Measurements from ENCODE around the gene CYB561D2.

The CYB561D2 gene

DNA sequence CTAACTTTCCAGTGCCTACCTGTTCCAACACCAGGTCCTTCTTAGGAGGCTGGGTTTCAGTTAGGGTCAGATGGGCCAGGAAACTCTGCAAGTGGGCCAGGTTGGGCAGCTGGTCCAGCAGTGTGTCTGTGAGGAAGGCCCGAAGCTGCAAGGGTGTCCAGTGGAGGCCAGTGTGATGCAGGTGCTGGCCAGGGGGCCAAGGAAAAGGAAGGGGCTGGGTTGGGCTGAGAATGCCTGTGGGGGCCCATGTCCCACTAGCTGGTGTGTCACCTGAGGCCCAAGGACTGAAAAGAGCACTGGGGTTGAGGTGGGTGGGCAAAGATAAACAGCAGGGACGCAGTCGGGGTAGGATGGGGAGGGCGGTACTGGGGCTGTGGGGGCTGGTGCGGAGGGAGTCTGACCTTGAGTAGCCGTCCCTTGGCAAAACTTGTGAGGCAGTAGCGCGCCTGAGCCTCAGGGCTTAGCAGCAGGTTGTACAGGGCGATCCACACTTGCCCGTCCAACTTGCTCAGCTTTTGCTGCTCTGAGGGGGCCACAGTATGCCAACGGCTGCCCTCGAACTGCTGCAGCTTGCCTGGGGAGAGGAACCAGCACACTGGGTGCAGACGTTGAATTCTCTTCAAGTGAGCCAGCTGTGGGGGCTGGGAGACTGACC is 8.5 kb upstream of the CYB561D2 start:
- no peak for DNase-seq (ENCODE audit: low spot score)

DNA sequence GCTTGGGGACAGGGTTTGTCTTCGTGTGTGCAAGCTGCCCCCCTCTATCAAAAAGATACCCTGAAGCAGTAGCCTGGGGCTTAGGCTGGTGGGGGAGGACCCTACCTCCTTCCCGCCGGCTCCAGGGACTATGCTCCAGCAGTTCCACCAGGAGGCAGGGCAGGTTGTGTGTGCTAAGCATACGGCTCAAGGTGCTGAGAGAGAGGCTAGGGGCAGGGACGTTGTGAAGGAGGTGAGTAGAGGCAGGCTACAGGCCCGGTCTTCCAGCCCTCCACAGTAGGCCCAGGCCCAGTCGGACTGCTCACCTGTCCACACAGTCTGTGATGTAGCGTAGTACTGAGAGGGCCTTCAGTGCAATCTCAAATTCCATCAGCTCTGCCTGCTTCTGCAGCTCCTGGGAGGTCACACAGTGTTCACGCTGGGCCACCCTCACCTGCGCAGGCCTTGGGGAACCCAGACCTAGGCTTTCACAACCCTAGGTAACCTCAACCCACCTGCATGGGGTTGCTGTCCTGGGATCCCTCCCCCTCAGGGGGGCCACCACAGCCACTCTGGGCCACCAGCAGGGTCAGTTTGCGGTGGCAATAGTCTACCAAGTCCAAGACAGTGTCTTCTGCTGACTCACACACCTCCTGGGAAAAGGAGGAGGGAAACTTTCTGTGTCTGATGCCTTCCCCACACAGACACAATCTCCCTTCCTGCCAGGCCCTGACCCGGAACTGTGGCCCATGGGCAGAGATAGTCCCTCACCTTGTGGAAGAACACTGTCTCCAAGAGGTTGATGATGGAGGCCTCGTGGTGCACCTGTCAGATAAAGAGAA is 7.6 kb upstream of the CYB561D2 start:
- no peak for DNase-seq (ENCODE audit: low spot score)

DNA sequence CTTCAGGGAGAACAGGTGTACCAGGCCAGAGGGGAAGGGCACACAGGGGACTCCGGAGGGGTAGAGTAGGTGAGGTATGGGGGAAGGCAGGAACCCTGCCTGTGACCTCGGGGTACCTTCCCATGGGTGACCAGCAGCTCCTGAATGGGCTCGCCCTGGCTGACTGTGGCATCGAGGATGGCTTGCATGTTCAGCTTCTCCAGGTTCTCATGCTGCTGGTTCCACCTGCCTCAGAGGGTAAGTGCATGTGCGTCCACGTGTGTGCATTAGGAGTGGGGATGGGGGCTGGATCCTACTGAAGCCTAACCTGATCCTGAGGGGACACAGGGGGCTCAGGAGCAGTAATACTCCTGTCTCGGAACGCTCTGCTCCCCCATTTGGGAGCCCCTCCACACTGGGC is 5.7 kb upstream of the CYB561D2 start:
- DNase-seq (ENCODE audit: low spot score) = no peak

DNA sequence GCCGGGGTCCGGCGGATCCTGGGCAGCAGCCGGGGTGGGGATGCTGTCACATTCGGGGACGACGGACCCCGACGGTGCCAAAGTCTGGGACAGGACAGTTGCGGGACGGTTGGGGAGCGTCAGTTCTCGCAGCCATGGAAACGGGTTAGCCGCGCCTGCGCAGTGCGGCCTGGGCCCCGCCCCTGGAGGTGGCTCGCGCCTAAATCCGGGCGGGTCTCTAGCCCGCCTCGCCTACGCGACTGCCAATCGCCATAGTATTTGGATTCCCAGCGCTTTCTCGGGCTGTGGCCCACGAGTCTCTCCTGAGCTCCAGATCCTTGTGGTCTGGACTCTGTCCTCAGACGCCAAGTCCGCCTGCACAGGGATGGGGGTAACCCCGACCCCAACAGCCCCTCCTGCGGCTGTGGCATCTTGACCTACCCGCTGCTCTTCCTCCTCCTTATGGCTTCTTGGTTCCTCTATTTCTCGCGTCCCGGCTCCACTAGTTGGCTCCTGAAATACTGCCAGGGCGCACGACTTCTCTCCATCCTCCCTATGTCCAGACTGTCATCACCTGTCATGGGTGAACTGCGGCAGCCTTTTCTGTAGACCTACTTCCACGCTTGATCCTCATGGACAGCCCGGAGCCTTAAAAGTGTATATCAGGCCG is 5.0 kb upstream of the CYB561D2 start, which contains the start of gene ZMYND10:
Gene ZMYND10, minus strand, starts transcription at position 147 of the 649 bp plus-strand sequence. CDS start 153 bp downstream, outside the sequence.
- DNase-seq (ENCODE audit: low spot score) = no peak

DNA sequence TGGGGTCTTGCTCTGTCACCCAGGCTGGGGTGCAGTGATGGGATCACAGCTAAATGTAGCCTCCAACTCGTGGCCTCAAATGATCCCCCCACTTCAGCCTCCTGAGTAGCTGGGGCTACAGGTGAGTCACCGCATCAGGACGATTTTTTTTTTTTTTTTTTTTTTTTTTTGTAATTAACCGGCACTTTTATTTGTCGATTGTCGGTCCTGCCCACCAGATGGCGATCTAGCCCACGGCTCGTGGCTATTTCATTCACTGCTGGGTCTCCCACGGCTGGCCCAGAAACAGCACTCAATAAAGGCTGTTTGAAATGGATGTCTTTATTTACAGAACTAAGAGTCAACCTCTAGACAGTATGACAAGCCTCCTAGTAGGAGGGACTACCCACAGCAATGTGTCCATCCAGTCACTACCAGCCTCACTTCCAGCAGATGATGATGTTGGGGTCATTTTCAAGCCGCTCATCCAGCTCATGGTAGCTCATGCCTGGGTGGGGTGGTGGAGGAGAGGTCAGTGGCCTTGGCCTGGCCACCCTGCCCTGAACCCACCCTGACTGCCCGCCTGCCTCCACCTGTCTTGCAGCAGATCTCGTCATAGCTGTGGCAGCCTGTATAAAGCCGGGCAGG is 3.4 kb upstream of the CYB561D2 start:
- peak; percentile 77 for DNase-seq (ENCODE audit: low spot score)

DNA sequence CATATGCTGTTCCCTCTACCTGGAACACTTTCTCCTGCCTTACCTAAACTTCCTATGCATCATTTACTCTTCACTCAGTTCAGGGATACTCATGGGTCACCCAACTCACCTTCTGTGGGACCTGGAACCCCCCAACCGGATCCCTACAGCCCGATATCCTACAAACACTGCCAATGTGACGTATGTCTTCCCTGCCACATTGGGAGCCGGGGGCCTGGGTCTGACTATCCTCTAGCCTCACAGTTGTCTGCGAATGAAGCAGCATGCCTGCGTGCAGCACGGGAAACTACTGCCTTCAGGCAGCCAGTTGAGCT is 492 bp upstream of the CYB561D2 start:
- no peak for DNase-seq (ENCODE audit: low spot score)

DNA sequence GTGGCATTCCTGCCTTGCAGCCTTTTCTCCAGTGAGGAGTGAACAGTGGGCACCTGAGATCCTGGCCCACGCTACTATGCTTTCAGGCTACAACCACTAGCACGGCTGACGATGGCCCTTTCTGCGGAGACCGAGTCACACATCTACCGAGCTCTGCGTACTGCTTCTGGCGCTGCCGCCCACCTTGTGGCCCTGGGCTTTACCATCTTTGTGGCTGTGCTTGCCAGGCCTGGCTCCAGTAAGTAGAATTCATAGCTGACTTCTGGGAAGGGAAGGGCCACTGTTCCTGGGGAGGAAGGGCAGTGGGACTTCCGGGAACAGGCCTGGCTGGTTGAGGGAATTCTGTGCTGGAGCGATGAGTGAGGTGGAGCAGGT is 648 bp downstream of the CYB561D2 start:
- DNase-seq (ENCODE audit: low spot score) = no peak

DNA sequence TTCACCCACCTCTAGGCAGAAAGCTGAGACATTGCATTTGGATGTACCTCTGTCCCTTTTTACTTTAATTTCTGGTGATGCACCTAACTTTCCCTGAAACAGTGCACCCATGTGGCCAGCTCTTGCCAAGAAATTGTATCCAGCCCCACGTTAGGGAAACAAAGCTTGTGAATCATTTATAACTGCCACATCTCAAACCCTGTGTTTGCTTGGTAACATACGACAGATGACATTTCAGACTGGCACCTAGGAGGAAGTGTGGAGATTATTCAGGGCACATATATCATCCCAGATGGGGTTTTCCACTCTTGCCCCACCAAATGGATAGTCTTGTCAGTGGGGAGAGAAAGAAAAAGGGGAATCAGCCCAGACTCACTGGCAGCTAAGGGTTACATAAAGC is 2.1 kb downstream of the CYB561D2 start:
- DNase-seq (ENCODE audit: low spot score) = peak; percentile 82

DNA sequence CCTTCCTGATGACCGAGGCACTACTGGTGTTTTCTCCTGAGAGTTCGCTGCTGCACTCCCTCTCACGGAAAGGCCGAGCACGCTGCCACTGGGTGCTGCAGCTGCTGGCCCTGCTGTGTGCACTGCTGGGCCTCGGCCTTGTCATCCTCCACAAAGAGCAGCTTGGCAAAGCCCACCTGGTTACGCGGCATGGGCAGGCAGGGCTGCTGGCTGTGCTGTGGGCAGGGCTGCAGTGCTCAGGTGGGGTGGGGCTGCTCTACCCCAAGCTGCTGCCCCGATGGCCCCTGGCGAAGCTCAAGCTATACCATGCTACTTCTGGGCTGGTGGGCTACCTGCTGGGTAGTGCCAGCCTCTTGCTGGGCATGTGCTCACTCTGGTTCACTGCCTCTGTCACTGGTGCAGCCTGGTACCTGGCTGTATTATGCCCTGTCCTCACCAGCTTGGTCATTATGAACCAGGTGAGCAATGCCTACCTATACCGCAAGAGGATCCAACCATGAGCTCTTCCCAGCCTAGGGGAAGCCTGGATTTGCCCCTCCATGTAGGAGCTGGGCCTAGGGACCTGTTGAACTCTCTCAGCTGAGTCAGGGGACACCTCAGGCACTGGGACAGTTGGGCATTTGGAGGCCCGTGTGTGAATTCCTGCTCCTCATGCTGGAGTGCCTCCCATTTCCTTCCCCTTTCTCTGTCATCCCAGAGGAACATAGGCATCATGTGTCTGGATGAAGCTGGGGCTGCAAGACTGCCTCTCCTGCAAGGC is 2.8 kb downstream of the CYB561D2 start:
- DNase-seq (ENCODE audit: low spot score) = no peak

DNA sequence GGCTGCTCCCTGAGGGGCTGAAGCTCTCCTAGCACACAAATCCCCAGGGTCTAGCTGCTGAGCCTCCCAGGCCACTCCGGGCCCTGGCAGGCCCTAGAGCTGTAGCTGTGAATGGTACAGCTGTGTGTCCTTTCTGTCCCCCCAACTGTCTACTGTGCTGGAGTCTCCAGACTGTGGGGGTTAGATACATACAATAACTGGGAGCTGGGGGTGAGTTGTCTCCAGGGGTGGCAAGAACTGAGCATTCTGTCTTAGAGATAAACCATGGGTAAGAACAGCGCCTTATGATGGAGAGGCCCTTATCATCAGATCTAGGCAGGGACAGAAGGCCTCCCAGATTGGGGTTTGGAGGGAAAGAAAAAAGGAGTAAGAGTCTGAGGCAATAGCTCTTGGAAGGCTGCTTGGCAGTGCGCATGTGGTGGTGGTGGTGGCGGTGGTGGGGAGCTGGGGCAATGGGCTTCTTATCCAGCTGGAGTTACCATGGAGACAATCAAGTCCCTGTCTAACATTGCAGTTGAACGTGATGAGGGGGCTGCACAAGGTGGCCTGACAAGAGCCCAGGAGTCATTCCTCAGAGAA is 3.6 kb downstream of the CYB561D2 start:
- no peak for DNase-seq (ENCODE audit: low spot score)

DNA sequence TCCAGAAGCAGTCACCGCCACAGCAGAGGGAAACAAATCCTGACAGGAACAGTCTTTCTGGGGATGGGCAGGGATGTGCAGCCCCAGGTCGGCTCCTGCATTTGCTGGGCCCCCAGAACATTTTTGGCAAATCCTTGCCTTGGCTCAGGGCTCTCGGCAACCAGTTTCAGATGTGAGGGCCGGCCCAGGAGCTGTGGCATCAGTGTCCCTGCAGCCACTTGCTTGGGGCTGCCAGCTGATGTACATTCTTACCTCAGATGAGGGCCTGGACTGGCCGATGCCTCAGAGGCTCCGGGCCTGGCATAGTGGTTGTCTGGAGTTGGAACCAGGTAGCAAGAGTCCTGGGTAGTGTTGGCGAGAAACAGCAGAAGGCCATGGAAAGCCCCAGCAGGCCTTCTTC is 4.2 kb downstream of the CYB561D2 start:
- no peak for DNase-seq (ENCODE audit: low spot score)

DNA sequence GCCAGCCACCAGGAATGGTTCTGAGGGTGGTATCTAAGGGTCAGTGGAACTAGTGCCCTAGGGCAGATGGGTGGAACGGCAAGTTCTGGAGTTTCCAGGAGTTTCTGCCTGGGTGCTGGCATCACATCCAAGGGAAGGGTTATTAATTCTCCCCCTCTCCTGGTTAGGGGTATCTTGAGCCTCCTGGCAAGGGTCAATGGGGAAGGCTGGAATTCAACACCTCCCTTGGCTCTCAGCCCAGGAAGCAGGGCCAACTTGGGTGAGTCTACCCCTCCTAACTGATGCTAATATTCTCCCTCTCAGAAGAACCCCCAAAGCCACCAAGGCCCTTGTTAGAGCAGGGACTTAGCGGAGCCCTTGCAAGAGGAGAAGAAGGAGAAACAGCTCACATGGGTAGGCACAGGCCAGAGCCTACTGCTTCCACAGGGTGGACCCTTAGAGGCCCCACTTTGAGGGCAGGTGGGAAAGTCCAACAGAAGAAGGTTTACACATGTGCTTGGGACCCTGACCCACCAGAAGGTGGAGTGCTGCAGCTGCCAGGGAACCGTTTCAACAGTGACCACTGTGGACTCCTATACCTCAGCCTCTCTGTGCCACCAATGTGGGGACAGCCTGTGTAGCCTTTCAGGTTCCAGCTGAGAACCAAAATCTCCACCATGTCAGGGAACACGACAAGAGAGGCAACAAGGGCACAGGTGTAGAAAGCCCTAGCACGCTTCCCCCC is 5.3 kb downstream of the CYB561D2 start:
- DNase-seq (ENCODE audit: low spot score) = no peak

DNA sequence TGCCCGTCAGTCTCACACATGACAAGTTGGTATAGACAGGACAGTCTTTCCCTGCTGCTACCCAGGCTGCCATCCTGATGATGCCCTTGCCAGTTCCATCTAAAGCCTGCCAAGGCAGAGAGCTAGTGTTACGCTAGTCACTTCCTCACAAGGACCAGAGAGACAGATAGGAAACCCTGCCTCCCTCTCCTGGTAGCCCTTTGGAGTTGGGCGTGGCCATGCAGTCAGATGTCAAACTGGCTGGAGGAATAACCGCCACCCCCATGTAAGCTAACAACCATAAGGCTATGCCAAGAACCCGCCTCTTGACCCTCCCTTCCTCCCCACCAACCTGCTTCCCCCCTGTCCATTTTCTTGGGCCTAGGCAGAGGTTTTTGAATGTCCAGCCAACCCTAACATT is 5.9 kb downstream of the CYB561D2 start:
- peak; percentile 67 for DNase-seq (ENCODE audit: low spot score)

DNA sequence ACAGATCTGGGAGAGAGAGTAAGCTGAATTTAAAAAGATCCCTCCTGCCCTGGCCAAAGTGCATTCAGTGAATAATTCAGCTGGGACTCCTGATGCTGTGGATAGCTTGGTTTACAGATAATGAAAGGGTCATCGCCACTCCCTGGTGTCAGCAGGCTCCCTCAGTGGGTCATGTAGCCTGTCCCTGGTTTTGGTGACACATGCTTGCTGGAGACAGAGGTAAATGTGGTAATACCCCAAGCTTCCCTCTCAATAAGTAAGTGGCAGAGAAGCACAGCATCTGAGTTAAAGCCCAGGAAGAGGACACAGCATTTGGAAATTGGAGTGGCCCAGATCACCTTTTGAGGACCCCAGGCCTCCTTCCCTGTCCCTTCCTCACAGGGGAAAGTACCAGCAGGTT is 6.8 kb downstream of the CYB561D2 start:
- DNase-seq (ENCODE audit: low spot score) = peak; percentile 46

DNA sequence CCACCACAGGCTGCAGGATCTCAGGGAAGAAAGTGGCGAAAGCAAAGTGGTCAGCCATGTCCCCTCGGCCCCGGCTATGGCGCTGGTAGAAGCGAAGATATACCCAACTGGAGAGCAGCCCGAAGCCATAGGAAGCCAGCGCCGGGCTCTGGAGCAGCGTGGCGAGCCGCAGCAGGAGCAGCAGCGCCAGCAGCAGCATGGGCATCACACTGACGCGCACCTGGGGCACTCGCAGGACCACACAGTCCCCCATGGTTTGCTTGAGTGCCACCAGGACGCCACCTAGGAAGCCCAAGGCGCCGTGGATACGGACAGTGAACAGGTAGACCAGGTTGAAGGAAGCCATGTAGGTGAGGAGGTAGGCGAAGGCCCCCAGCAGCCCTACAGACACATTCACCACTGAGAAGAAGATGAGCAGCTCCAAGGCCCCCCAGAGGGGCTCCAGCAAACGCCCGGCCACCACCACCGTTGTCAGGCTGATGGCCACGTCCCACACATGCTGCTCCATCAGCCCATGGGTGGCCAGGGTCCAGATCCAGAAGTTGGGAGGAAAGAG is 7.8 kb downstream of the CYB561D2 start:
- DNase-seq (ENCODE audit: low spot score) = peak; percentile 36

DNA sequence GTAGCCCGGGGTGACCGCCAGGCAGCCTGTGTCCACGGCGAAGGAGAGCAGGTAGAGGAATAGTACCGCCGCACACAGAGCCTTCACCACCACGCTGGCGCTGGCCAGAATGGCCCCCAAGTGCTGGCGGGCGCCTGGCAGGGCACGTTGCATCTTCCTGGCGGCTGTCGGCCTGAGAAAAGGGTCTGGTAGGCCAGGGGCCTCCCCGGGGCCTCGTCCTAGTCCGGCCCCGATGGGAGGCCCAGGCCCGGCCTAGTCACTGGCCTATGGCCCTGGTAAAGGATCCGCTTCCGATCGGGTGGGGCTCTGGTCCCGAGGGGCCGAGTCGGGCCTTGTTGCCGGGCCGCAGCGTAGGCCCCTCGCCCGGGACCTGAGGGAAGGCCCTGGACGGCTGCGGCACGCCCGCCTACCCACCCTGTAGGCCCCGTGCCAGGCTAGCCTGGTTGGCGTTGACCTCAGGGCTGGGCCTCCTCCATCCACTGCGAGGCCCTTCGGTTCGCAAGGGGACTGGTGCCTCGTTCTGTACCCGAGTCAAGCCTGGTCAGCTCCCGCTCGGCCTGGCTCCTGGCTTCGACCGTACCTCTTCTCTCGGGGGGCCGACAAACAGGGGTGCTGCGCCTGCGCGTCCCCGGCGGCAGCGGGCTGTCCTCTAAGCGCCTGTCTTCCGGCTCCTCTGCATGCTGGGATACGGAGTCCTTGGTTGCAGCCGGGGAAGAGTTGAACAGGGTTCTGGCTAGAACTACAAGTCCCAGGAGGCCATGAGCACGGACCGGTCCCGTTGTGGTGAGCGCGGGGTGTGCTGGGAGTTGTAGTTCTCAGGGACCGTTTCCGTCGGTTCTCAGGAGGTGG is 8.5 kb downstream of the CYB561D2 start, which contains the start of gene TMEM115:
Gene TMEM115, minus strand, starts transcription at position 611 of the 849 bp plus-strand sequence. Its CDS starts 458 bp downstream, at position 153.
- peak; percentile 99 for DNase-seq (ENCODE audit: low spot score)

DNA sequence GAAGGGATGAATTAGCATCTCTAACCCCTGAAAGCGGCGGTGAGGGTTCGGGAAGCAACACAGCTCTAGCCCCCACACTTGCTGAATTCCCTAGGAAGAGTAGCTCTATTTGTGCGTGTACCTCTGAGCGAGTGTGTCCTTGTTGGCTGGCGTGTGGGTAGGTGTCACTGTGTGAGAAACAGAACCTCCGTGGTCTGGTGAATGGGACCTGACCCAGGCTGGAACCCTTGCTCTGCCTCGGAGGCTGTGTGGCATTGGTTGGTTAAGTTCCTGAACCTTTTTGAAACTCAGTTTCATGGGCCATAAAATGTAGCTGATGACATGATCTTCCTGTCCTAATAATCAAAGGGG is 9.1 kb downstream of the CYB561D2 start:
- no peak for DNase-seq (ENCODE audit: low spot score)

DNA sequence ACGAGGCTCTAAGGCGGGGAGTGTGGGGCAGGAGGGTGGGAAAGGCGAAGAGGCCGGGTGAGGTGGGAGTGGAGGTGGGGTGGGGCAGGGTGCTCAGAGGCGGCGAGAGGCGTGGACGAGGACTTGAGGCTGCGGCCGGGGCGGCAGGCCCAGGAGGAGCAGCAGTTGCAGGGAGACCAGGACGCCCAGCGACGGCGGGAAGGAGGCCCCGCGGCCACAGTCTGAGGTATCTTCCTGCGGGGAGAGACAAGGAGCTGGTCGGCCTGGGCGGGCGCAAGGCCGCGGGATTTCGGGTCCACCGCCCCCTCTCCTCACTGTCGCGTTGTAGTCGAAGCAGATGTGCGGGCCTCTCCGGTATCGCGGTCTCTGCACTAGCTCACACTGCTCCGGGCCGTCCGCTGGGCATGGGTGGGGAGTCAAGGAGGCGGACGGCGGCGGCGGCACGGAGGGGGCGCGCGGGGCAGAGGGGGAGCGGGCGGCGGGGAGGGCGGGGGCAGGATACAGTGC is 14.0 kb downstream of the CYB561D2 start:
- no peak for DNase-seq (ENCODE audit: low spot score)

DNA sequence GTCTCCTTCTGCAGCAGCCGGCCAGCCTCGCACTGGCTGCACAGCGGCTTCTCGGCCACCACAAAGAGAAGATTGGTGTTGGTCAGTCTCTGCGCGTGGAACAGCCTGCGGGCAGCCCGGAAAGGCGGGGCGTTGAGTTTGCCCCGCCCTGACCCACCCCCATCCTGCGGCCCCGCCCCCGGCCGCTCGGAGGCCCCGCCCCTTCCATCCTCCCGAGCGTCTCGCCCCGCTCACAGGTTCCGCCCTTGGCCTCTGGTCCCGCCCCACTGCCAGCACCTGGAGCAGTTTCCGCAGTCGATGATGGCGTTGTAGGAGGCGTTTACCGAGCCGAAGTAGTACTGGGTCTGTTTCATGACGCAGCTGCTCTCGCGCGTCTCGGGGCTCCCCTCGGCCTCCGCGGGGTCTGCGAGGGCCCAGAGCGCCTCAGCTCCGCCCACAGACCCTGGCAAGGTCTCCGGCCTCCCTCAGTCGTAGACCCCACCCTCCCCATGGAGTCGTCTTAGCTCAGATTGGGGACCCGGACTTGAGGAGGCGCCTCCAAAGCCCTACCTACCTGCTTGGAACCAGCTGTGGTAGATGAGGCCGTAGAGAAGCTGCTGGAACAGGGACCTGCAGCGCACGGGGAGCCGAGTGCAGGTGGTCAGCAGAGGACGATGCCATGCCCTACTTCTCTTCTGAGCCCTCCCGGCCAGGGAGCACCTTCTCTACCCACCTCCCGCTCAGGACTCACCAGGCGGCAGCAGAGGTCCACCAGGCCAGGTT is 14.6 kb downstream of the CYB561D2 start:
- peak; percentile 83 for DNase-seq (ENCODE audit: low spot score)
